ENCODE data around the gene NATD1.

DNA sequence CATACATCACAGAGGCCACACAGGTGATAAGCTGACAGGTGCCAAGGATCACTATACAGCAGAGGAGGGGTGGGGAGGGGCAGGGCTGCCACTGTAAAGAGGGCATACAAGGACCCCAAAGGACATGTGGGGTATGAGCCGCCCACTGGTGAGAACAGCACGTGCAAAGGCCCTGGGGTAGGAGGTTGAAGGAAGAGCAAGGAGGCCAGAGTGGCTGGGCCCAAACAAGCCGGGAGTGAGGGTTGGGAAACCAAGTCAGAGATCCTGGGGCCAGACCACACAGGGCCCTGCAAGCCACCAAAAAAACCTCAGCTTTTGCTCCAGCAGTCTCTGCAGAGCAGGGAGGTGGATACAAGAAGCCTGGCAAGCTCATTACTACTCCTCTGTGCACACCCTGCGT lies 6.5 kb downstream of the NATD1 start:
- no peak for TF ChIP-seq EZH2 (IDR thresholded peaks at IDR 0.05; ENCODE audit: borderline replicate concordance, low read depth, low read length, severe bottlenecking)
- TF ChIP-seq, protein P1, sequence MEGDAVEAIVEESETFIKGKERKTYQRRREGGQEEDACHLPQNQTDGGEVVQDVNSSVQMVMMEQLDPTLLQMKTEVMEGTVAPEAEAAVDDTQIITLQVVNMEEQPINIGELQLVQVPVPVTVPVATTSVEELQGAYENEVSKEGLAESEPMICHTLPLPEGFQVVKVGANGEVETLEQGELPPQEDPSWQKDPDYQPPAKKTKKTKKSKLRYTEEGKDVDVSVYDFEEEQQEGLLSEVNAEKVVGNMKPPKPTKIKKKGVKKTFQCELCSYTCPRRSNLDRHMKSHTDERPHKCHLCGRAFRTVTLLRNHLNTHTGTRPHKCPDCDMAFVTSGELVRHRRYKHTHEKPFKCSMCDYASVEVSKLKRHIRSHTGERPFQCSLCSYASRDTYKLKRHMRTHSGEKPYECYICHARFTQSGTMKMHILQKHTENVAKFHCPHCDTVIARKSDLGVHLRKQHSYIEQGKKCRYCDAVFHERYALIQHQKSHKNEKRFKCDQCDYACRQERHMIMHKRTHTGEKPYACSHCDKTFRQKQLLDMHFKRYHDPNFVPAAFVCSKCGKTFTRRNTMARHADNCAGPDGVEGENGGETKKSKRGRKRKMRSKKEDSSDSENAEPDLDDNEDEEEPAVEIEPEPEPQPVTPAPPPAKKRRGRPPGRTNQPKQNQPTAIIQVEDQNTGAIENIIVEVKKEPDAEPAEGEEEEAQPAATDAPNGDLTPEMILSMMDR (IDR thresholded peaks at IDR 0.05; ENCODE audit: borderline replicate concordance, extremely low read depth, low read length, poor library complexity, severe bottlenecking), result no peak
